Inflammatory macrophage treated with lipopolysaccharide for 1 hour (primary cell): ENCODE data around the gene MCC.
A peak's percentile ranks its signal among the peaks of the same experiment; 100 is the strongest.

Experiments
- DNase-seq, 2 donors: peaks; one replicate each; pipeline ENCODE4 v3.0.0-alpha.2; 2020 to 2022

Gene MCC

DNA sequence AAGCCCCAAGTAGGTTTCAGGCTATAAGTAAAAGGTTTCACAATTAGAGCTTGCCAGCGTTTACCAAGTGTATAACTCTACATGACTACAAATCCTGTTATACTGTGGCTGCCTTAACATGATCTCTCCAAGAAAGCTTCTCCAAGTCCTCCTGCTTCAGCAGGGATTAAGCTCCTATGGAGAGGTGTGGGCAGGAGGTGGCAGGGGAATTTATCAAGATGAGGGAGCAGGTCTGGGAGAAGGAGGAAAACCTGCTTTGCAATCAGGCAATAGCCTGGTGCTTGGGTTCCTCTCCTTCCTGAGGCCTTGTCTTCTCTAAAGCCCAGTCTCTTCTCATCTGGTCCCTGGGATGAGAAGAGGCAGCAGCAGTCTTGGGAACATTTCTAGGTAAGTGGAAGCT is 188.7 kb downstream of the MCC start:
- no peak for DNase-seq

GRCh38 chr5:113296676-113297075 is 191.6 kb downstream of the MCC start:
- DNase-seq, result no peak

- no peak for DNase-seq
These were observed 193.1 kb downstream of the MCC start for GRCh38 chr5:113295111-113295539.

DNA sequence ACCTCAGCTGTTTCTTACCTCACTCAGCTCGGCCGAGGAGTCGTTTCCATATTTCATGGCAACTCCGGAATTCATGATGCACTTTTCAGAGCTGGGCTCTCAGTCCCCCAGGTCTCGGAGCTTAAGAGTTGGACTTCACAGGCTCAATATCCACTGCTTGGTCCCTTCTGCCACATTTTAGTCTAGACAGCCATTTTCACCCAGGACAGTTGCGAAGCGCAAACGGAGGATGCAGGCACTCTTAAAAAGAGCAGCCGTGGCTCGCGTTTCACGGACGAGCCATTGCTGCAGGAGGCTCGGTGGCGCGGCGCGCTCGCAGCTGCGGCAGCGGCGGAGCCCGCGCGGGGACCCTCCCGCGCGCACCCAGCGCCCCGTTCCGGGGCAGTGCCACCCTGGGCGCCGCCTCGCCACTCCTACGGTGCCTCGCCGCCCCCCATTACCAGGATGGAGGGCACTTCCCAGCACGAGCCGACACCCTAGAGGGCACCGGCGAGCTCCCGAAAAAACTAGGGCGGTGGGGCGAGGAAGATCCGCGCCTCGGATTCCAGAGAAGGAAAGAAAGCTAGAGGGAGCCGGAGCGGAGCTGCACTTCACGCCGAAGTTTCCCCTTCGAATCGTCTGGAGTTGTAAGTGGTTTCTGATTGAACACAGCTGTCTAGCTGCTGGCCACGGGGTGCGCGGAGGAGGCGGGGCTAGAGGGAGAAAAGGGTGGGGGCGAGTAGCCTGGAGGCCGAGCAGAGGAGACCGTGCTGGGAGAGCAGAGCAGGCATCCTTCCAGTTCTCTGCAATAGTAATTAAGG is 193.7 kb downstream of the MCC start:
- peak; percentile 24 to 33 for DNase-seq

DNA sequence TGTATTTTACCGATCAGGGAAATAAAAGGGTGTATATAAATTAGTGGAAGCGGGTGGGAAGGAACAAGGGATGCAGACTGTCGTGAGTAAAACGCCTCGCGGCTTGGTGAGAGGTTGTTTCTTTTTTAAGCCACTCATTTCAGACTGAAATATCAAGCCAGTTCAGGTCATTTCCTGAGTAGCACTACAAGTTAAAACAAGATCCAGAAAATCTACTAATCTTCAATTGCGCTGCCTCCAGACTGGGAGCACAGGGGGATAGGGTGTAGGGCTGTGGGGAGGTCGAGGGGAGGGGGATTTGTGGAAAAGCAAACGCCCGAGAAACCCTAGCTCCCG is 194.3 kb downstream of the MCC start:
- DNase-seq, result no peak

- DNase-seq, result no peak
These were observed 194.9 kb downstream of the MCC start for GRCh38 chr5:113293068-113293974.

DNA sequence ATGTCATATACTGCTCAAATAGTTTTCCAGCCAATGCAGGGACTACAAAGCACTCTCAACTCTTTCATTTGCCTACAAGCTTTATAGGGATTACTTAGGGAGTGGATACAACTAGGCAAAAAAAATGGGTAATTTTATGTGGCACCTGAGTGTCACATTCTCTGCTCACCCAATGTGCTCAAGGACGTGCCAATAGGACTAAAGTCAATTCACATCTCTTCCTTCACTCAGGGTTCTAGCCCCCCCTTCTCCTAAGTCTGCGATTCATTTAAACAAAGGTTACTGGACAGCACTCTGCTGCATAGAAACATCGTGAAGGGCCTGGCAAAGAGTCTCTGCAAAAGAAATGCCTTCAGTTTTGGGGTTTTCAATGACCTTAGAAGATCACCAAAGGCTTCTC is 195.8 kb downstream of the MCC start:
- DNase-seq, result no peak

- no peak for DNase-seq
These were observed 204.7 kb downstream of the MCC start for GRCh38 chr5:113283558-113283957.

GRCh38 chr5:113282472-113282871 is 205.8 kb downstream of the MCC start:
- DNase-seq, result no peak

DNA sequence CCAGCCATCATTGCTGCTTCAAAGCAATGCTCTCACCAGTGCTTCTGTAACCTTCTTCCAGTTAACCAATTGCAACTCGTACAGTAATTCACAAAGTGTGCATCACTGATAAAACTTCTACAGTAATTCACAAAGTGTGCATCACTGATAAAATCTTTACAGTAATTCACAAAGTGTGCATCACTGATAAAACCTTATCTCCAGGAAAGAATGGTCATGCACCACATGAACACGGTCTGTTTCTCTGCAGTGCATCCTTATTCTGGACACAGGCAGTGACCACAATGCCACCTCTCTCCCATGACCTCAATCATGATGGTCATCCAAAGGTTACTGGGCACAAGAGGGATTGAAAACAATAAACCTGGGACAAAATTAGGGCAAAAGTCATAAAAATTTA is 207.1 kb downstream of the MCC start:
- no peak for DNase-seq

DNA sequence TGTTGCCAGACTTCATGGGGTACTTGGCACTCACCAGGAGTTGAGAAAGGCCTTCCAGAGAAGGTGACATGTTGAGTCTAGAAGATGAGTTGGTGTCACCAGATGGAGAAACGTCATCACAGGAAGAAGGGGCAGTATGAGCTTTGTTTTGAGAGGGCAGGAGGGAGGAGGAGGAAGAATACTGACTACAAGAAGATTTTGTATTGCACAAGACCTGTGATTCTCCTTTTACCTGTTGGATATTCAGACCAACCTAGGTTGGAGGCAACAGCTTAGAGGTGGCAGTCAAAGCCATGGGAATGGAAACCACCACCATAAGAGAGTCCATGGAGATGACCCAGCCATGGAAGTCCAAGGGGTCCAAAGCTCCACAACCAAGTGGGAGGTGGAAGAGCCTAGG is 207.7 kb downstream of the MCC start:
- DNase-seq, result no peak

DNA sequence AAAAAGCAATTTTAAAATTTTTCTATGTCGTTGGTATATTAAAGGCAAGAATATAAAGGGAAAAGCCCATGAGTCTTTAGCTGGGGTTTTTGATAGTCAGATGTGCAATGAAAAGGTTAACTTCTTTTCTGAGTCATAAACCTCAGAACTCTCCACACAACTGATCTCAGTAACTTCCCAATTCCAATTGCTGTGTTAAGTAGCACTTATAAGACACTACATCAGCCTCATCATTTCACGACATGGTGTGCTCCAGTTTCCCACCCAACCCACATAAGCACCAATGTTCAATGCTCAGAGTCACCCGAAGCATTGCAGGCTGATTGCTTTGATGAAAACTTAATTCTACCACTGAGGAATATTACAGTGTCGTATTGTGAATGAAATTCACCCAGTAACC is 209.3 kb downstream of the MCC start:
- no peak for DNase-seq

DNA sequence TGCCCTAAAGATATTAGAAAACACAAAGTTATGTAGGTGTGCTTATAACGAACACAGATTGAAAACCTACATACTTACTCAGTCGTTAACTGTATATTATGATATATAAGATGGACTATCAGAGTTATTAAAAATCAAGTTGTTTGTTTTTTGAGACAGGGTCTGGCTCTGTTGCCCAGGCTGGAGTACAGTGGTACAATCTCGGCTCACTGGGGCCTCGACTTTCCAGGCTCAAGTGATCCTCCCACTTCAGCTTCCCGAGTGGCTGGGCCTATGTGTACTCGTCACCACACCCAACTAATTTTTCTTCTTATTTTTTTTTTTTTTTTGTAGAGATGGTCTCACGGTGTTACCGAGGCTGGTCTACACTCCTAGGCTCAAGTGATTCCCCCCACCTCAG is 211.8 kb downstream of the MCC start:
- no peak for DNase-seq

- no peak for DNase-seq
These were observed 212.3 kb downstream of the MCC start for GRCh38 chr5:113276001-113276400.

DNA sequence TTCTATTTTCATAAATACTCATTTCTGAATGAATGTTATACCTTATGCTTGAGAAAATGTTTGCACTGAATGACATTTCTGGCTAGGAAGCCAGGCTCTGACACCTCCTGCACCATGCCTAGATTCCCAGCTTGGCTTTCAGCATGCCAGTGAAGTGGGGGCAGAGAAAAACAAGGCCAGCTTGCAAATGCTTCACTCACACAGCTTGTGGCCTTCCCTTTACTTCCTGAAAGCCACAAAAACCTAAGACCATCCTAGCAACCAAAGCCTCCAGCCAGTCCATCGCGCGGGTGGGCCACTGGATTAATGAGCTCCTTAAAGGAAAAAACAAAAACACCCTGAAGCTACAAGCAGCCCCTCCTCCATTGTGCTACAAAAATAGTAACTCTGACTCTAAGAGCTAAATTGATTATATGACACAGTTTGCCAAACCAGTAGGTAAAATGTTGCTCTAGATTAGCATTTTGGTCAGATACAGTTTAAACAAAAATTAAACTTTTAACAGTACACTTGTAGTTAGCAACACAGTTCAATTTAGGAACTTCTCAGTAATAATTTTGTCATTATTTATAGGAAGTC is 213.3 kb downstream of the MCC start:
- no peak for DNase-seq

DNA sequence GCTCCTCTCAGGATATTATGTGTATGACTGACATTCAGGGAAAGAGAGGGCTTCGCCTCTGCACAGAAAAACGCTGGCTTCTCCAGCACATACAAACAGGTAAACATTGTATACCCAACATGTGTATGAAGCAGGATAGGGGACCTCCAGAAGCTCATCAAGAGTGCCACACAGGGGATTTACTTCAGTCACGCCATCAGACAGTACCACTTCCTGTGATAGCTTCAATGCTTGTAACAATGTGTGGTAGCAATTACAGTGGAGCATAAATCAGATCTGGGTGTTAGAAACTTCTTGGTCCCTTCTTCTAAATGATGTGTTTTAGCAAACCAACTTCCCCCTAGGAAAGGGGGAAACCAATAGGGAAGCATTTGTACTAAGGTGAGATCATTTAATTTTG is 214.3 kb downstream of the MCC start:
- DNase-seq, result no peak

GRCh38 chr5:113271745-113272454 is 216.4 kb downstream of the MCC start:
- no peak for DNase-seq

DNA sequence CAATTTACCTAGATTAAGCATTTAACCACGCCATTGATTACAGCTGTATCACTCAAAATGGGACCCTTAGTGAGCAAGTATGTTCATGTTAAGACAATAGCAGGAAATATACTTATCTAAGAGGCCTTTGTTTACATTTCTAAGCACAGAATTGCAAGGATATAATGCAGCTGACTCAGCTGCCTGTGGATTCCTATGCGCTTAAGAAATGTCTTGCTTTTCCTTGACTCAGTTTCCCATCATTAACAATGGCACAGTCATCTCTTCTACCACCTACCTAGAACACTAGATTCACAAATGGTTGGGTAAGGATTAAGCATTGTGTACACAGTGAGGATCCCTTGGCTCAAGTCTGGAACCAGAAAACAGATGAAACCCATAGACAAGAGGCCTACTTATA is 217.2 kb downstream of the MCC start:
- DNase-seq, result no peak

DNA sequence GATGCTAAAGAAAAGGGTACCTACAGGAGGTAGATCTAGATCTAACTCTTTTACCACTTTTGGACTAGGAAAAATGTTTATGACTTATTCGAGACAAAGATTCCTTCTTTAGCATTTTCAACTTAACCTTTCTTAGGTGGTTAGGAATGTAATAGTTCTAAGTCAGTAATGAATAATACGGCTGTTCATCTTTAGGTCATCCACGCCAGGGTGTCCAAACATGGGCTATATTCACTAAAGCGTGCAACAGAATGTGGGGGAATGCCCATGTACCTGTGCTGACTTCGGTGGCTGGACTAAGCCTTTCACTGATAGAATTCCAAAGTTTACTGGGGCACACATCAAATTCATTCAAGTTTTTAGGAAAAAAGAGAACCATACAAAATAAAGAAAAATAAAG is 218.2 kb downstream of the MCC start:
- DNase-seq, result no peak

DNA sequence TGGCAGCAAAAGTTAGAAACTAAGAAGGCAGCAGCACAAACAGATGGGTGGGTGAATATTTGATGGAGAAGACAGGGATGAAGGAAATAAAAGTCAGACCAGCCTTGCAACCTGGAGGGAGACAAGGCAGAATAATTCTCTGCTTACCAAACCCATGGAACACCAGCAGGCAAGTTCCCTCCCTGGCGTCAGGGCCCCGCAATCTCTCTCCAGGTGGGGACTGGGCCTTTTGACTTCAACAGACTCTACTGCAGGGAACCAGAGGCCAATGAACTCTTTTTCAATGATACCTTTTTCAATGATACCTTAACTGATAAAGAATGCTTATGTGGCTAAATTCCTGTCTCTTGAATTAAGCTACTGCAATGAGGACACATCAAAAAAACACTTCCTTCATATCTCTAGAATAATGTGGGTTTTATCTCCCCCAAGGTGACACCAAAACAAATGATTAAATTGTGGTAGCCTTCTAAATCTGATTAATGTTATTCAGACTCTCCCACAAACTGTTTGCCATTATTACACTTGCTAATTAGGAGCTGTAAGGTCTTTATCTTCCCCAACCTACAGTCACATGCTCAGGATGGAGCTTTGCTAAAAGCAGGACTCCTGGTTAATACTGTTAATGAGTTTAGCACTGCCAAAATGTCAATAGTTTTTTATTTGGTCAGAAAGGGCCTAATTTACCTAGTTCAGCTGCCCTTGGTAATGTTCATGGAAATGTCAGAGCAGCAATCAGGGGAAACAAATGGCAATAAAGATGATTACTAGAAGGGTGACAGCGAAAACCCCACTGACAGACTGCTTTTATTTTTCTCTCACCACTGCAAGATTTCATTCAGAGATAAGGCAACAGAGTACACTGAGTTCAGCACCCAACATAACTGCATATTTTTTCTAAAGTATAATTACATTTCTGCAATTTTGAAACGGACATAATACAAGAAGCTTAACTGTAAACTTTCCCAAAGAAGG is 218.9 kb downstream of the MCC start:
- no peak for DNase-seq

DNA sequence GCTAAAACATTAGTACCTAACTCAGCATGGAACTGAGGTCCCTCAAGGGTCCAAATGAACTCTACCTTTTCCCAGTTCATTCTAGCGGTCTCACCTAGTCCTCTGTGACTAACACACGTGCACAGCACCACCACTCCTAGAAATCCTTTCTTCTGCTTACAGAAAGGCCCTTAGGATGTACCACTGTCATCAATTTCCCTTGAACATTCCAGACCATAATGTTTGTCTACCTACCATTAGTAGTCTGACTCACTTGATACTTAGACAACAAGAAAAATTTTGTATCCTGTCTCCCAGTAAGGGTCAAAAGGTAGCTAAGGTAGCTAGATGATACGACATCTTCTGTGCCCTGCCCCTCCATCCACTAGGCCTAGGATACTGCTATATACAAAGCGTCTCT is 220.0 kb downstream of the MCC start:
- no peak for DNase-seq

DNA sequence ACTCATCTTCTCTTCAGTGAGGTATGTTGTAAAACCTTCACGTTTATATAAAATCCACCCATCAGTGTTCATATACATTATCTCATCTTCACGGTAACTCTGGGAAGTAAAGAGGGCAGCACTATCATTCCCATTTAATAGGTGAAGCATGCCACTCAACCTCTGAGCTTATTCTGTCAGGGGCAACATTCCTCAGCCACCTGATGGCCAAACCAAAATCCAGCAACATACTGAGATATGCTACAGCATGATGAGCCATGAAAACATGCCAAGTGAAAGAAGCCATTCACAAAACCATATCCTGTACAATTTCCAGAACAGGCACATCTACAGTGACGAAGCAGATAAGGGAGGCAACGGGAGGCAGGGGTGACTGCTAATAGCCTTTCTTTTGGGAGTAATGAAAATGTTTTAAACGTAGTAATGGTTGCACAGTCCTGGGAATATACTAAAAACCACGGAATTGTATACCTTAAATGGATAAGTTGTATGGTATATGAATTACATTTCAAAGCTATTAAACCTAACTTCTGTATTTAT is 220.8 kb downstream of the MCC start:
- no peak for DNase-seq
